AG09309 (cell line): ENCODE data around the gene BATF2.

Experiments used
- DNase-seq: peaks from one replicate; pipeline ENCODE4 v3.0.0-alpha.2; 2010; ENCODE audit warnings: low read depth
- H3K4me3 ChIP-seq: 2 replicates; pipeline ENCODE4 v1.5.1; 2011; ENCODE audit warnings: mild to moderate bottlenecking, low read depth, low read length, moderate library complexity; ENCODE audit not compliant: control insufficient read depth
- CTCF ChIP-seq: IDR thresholded peaks from 2 replicates; pipeline ENCODE4 v1.5.1; 2011; ENCODE audit warnings: mild to moderate bottlenecking, low read depth, low read length, inconsistent platforms; ENCODE audit not compliant: insufficient read depth, control insufficient read depth; ENCODE audit errors: missing control alignments

The BATF2 gene

GRCh38 chr11:64996710-64997380 lies at the start of gene BATF2:
Gene BATF2 (minus strand): TSS chr11:64996971. CDS start chr11:64996914, 57 bp downstream.
- peak; percentile 28 for DNase-seq
- H3K4me3 ChIP-seq: peak within 1 kb of the TSS; percentile 26
- TF ChIP-seq CTCF: peak; percentile 54

GRCh38 chr11:65045728-65046127 lies 49.0 kb upstream of the BATF2 start:
- H3K4me3 ChIP-seq: no peak overlapping the region
- TF ChIP-seq CTCF: no peak
- no peak for DNase-seq

GRCh38 chr11:65045061-65045460 lies 48.3 kb upstream of the BATF2 start:
- H3K4me3 ChIP-seq: no peak overlapping the region
- TF ChIP-seq CTCF: no peak
- DNase-seq: no peak

- peak; percentile 5 for DNase-seq
- H3K4me3 ChIP-seq: no peak overlapping the region
- no peak for TF ChIP-seq CTCF
These were observed 47.2 kb upstream of the BATF2 start for GRCh38 chr11:65043881-65044501.

GRCh38 chr11:65042891-65043290 lies 46.1 kb upstream of the BATF2 start:
- no peak overlapping the region for H3K4me3 ChIP-seq
- no peak for DNase-seq
- TF ChIP-seq CTCF: no peak

- peak; percentile 64 for DNase-seq
- no peak for TF ChIP-seq CTCF
- peak within 1 kb of the TSS; percentile 69 for H3K4me3 ChIP-seq
These were observed 44.3 kb upstream of the BATF2 start, which contains the start of gene SAC3D1 for GRCh38 chr11:65040847-65041622. Gene SAC3D1 (plus strand): TSS chr11:65041210. CDS start chr11:65041293, 83 bp downstream.
